ENCODE results near the gene STXBP5L. TPM values are rescaled to one million over a fixed set of nuclear protein-coding genes. Genes with fewer than 3 reads are reported as not detected.
"Not testable (repeated sequence)": the region's sequence is repeated elsewhere in the genome, so short reads cannot be mapped to it uniquely, and the experiment has no call there.

Gene STXBP5L
- total RNA-seq, 1 experiment from 2014 or later: not detected

GRCh38 chr3:121190626-121191025 is 282.6 kb downstream of the STXBP5L start:
- not testable (repeated sequence) for H3K9me3 ChIP-seq (ENCODE audit: low read length); H4K20me1 ChIP-seq (ENCODE audit: insufficient read depth, low read depth, low read length); H3K79me2 ChIP-seq (ENCODE audit: low read length); H3K9me2 ChIP-seq (replicated peaks; ENCODE audit: insufficient read depth, low read length); H3K4me3 ChIP-seq (ENCODE audit: low read length); H3K36me3 ChIP-seq (ENCODE audit: insufficient read depth, low read length); DNase-seq; H3K27me3 ChIP-seq (ENCODE audit: low read length); H3K9ac ChIP-seq (ENCODE audit: low read length); H2AFZ ChIP-seq (ENCODE audit: low read length); H3K4me1 ChIP-seq (ENCODE audit: low read length); H3K4me2 ChIP-seq (ENCODE audit: low read depth, low read length, poor library complexity, severe bottlenecking); H3K27ac ChIP-seq (ENCODE audit: low read length)

- no peak overlapping the region for H3K27ac ChIP-seq (ENCODE audit: low read length)
- no peak overlapping the region for H3K4me3 ChIP-seq (ENCODE audit: low read length)
- H3K9me3 ChIP-seq (ENCODE audit: low read length): no peaks in the 10 kb centered on the region
- H3K4me2 ChIP-seq (ENCODE audit: low read depth, low read length, poor library complexity, severe bottlenecking): no peak overlapping the region
- H3K4me1 ChIP-seq (ENCODE audit: low read length): no peaks in the 10 kb centered on the region
- no peaks in the 10 kb centered on the region for H4K20me1 ChIP-seq (ENCODE audit: insufficient read depth, low read depth, low read length)
- no peaks in the 10 kb centered on the region for H3K27me3 ChIP-seq (ENCODE audit: low read length)
- H3K36me3 ChIP-seq (ENCODE audit: insufficient read depth, low read length): no peaks in the 10 kb centered on the region
- H3K9me2 ChIP-seq (replicated peaks; ENCODE audit: insufficient read depth, low read length): no peaks in the 10 kb centered on the region
- no peak overlapping the region for H2AFZ ChIP-seq (ENCODE audit: low read length)
- H3K79me2 ChIP-seq (ENCODE audit: low read length): no peaks in the 10 kb centered on the region
- no peak overlapping the region for H3K9ac ChIP-seq (ENCODE audit: low read length)
- DNase-seq: no peak
These were observed 294.6 kb downstream of the STXBP5L start for GRCh38 chr3:121202573-121202972.

- H3K4me2 ChIP-seq (ENCODE audit: low read depth, low read length, poor library complexity, severe bottlenecking): no peak overlapping the region
- no peak overlapping the region for H2AFZ ChIP-seq (ENCODE audit: low read length)
- H3K79me2 ChIP-seq (ENCODE audit: low read length): no peaks in the 10 kb centered on the region
- H3K9me2 ChIP-seq (replicated peaks; ENCODE audit: insufficient read depth, low read length): no peaks in the 10 kb centered on the region
- no peak overlapping the region for H3K27ac ChIP-seq (ENCODE audit: low read length)
- H3K4me1 ChIP-seq (ENCODE audit: low read length): no peaks in the 10 kb centered on the region
- DNase-seq: no peak
- no peak overlapping the region for H3K4me3 ChIP-seq (ENCODE audit: low read length)
- no peaks in the 10 kb centered on the region for H3K36me3 ChIP-seq (ENCODE audit: insufficient read depth, low read length)
- no peaks in the 10 kb centered on the region for H3K9me3 ChIP-seq (ENCODE audit: low read length)
- H3K9ac ChIP-seq (ENCODE audit: low read length): no peak overlapping the region
- H4K20me1 ChIP-seq (ENCODE audit: insufficient read depth, low read depth, low read length): no peaks in the 10 kb centered on the region
- H3K27me3 ChIP-seq (ENCODE audit: low read length): no peaks in the 10 kb centered on the region
These were observed 315.1 kb downstream of the STXBP5L start for GRCh38 chr3:121223116-121223515.

GRCh38 chr3:121228971-121229370 is 321.0 kb downstream of the STXBP5L start:
- Histone ChIP-seq H3K79me2 (ENCODE audit: low read length) (no peaks in the 10 kb centered on the region), H3K27ac (ENCODE audit: low read length) (no peak overlapping the region), H2AFZ (ENCODE audit: low read length) (no peak overlapping the region), H3K4me3 (ENCODE audit: low read length) (no peak overlapping the region), H3K27me3 (ENCODE audit: low read length) (no peaks in the 10 kb centered on the region), H3K9ac (ENCODE audit: low read length) (no peak overlapping the region), H3K36me3 (ENCODE audit: insufficient read depth, low read length) (no peaks in the 10 kb centered on the region), H3K4me1 (ENCODE audit: low read length) (peaks cover 6% of the 10 kb centered on the region), H3K9me2 (replicated peaks; ENCODE audit: insufficient read depth, low read length) (no peaks in the 10 kb centered on the region), H3K4me2 (ENCODE audit: low read depth, low read length, poor library complexity, severe bottlenecking) (no peak overlapping the region), H4K20me1 (ENCODE audit: insufficient read depth, low read depth, low read length) (no peaks in the 10 kb centered on the region), H3K9me3 (ENCODE audit: low read length) (no peaks in the 10 kb centered on the region)
- DNase-seq: peak; percentile 56

GRCh38 chr3:121230194-121230593 is 322.2 kb downstream of the STXBP5L start:
- H3K27ac ChIP-seq (ENCODE audit: low read length); H3K9ac ChIP-seq (ENCODE audit: low read length); H3K4me1 ChIP-seq (ENCODE audit: low read length); H4K20me1 ChIP-seq (ENCODE audit: insufficient read depth, low read depth, low read length); H3K9me2 ChIP-seq (replicated peaks; ENCODE audit: insufficient read depth, low read length); DNase-seq; H3K36me3 ChIP-seq (ENCODE audit: insufficient read depth, low read length); H3K4me2 ChIP-seq (ENCODE audit: low read depth, low read length, poor library complexity, severe bottlenecking); H3K9me3 ChIP-seq (ENCODE audit: low read length); H3K4me3 ChIP-seq (ENCODE audit: low read length); H3K79me2 ChIP-seq (ENCODE audit: low read length); H3K27me3 ChIP-seq (ENCODE audit: low read length); H2AFZ ChIP-seq (ENCODE audit: low read length): not testable (repeated sequence)

- H3K9ac ChIP-seq (ENCODE audit: low read length): no peak overlapping the region
- H4K20me1 ChIP-seq (ENCODE audit: insufficient read depth, low read depth, low read length): no peaks in the 10 kb centered on the region
- no peaks in the 10 kb centered on the region for H3K27me3 ChIP-seq (ENCODE audit: low read length)
- no peaks in the 10 kb centered on the region for H3K36me3 ChIP-seq (ENCODE audit: insufficient read depth, low read length)
- no peak overlapping the region for H3K4me2 ChIP-seq (ENCODE audit: low read depth, low read length, poor library complexity, severe bottlenecking)
- H3K9me3 ChIP-seq (ENCODE audit: low read length): no peaks in the 10 kb centered on the region
- H3K4me1 ChIP-seq (ENCODE audit: low read length): peaks cover 6% of the 10 kb centered on the region
- no peak overlapping the region for H3K27ac ChIP-seq (ENCODE audit: low read length)
- H3K79me2 ChIP-seq (ENCODE audit: low read length): no peaks in the 10 kb centered on the region
- H2AFZ ChIP-seq (ENCODE audit: low read length): no peak overlapping the region
- no peaks in the 10 kb centered on the region for H3K9me2 ChIP-seq (replicated peaks; ENCODE audit: insufficient read depth, low read length)
- no peak for DNase-seq
- no peak overlapping the region for H3K4me3 ChIP-seq (ENCODE audit: low read length)
These were observed 323.9 kb downstream of the STXBP5L start for GRCh38 chr3:121231872-121232271.

- Histone ChIP-seq H3K36me3 (ENCODE audit: insufficient read depth, low read length) (no peaks in the 10 kb centered on the region), H4K20me1 (ENCODE audit: insufficient read depth, low read depth, low read length) (no peaks in the 10 kb centered on the region), H3K9ac (ENCODE audit: low read length) (no peak overlapping the region), H3K27me3 (ENCODE audit: low read length) (no peaks in the 10 kb centered on the region), H3K4me3 (ENCODE audit: low read length) (no peak overlapping the region), H2AFZ (ENCODE audit: low read length) (no peak overlapping the region), H3K27ac (ENCODE audit: low read length) (no peak overlapping the region), H3K79me2 (ENCODE audit: low read length) (no peaks in the 10 kb centered on the region), H3K4me2 (ENCODE audit: low read depth, low read length, poor library complexity, severe bottlenecking) (no peak overlapping the region), H3K9me3 (ENCODE audit: low read length) (no peaks in the 10 kb centered on the region), H3K9me2 (replicated peaks; ENCODE audit: insufficient read depth, low read length) (no peaks in the 10 kb centered on the region), H3K4me1 (ENCODE audit: low read length) (peaks cover 6% of the 10 kb centered on the region)
- DNase-seq: no peak
These were observed 324.6 kb downstream of the STXBP5L start for GRCh38 chr3:121232309-121233225.

- Histone ChIP-seq H3K4me1 (ENCODE audit: low read length) (no peaks in the 10 kb centered on the region), H4K20me1 (ENCODE audit: insufficient read depth, low read depth, low read length) (no peaks in the 10 kb centered on the region), H3K9me2 (replicated peaks; ENCODE audit: insufficient read depth, low read length) (no peaks in the 10 kb centered on the region), H3K9ac (ENCODE audit: low read length) (no peak overlapping the region), H3K4me3 (ENCODE audit: low read length) (no peak overlapping the region), H3K36me3 (ENCODE audit: insufficient read depth, low read length) (no peaks in the 10 kb centered on the region), H3K9me3 (ENCODE audit: low read length) (no peaks in the 10 kb centered on the region), H3K27me3 (ENCODE audit: low read length) (no peaks in the 10 kb centered on the region), H3K4me2 (ENCODE audit: low read depth, low read length, poor library complexity, severe bottlenecking) (no peak overlapping the region), H3K27ac (ENCODE audit: low read length) (no peak overlapping the region), H3K79me2 (ENCODE audit: low read length) (no peaks in the 10 kb centered on the region), H2AFZ (ENCODE audit: low read length) (no peak overlapping the region)
- DNase-seq: no peak
These were observed 335.2 kb downstream of the STXBP5L start for GRCh38 chr3:121243208-121243607.

All from Karpas-422 (cell line).